ENCODE measurements around the gene RNU6-1.

The RNU6-1 gene

DNA sequence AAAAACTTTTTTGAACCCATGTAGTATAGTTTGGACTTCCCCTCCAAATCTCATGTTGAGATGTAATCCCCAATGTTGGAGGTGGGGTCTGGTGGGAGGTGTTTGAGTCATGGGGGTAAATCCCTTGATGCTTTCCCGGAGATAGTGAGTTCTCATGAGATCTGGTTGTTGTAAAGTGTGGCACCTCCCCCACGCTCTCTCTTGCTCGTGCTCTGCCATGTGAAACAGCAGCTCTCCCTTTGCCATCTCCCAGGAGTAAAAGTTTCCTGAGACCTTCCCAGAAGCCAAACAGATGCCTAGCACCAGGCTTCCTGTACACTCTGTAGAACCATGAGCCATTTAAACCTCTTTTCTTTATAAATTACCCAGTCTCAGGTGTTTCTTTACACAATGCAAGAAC is 16.0 kb upstream of the RNU6-1 start:
- no peak for DNase-seq

- DNase-seq, result no peak
These were observed 14.5 kb upstream of the RNU6-1 start for GRCh38 chr15:67854358-67854757.

- DNase-seq, result no peak
These were observed 13.6 kb upstream of the RNU6-1 start for GRCh38 chr15:67853454-67853853.

DNA sequence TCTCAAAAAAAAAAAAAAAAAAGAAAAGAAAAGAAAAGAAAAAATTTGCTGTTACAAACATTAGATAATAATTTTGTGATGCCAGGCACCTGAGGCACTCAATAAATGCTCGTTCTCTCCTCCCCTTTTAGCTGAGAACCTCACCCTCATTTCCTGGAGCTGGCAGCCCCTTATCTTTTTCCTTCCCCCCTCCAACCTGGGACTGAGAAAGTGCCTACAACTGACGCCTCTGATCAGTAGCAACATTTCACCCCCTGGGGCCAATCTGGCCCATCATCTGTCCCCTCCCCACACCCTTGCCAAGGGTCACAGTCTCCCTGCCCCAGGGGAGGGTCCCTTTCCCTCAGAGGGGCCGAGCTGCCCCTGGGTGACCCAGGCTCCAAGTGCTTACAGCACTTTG is 12.6 kb upstream of the RNU6-1 start:
- no peak for DNase-seq

DNA sequence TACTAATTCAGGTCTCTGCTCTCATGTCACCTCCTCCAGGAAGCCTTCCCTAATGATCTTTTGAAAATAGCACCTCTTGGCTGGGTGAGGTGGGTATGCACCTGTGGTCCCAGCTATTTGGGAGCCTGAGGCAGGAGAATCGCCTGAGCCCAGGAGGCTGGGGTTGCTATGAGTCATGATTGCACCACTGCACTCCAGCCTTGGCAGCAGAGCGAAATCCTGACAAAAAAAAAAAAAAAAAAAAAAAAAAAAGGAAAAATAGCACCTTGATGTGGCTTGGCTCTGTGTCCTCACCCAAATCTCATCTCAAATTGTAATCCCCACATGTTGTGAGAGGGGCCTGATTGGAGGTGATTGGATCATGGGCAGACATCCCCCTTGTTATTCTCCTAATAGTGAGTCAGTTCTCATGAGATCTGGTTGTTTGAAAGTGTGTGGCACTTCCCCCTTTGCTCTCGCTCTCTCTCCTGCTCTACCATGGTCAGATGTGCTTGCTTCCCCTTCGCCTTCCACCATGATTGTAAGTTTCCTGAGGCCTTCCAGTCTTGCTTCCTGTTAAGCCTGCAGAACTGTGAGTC is 11.2 kb upstream of the RNU6-1 start:
- peak in 1 of 2 donors; percentile 56 for DNase-seq

DNA sequence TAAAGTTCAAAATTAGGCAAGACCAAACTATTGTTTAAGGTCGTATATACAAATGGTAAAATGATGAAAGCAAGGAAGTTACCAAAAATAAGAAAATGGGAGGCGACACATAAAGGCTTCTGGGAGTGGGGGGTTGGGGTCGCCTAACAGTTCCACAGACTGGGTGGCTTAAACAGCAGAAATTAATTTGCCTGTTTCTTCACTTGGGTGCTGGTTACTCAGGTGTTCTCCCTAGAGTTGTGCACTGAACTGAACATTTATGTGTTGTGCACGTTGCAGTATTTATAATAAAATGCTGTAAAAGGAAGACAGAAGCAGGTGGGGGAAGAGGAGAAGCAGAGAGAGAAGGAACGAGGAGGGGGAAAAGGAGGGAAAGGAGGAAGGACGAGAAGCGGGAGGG is 10.5 kb upstream of the RNU6-1 start:
- DNase-seq, result no peak

- no peak for DNase-seq
These were observed 9.7 kb upstream of the RNU6-1 start for GRCh38 chr15:67849538-67849937.

DNA sequence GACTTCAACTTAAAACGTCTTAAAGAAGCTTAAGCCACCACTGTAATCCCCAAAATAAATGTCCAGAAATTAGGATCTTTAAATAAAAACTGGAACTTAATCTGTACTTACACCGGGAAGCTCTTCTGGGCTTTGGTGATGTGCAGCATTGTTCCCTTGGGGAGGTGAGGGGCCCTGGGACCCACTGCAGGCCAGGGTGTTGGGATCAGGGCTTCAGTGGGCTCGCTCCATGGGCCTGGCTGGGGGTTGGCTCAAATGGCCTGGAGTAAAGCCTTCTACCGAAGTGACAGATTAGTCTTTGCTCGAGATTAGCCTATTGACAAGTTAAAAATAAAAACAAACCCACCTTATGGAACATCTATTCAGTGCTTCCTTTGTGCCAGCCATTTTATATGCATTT is 6.1 kb upstream of the RNU6-1 start:
- no peak for DNase-seq

GRCh38 chr15:67843571-67844387 is 3.9 kb upstream of the RNU6-1 start:
- DNase-seq, result no peak

DNA sequence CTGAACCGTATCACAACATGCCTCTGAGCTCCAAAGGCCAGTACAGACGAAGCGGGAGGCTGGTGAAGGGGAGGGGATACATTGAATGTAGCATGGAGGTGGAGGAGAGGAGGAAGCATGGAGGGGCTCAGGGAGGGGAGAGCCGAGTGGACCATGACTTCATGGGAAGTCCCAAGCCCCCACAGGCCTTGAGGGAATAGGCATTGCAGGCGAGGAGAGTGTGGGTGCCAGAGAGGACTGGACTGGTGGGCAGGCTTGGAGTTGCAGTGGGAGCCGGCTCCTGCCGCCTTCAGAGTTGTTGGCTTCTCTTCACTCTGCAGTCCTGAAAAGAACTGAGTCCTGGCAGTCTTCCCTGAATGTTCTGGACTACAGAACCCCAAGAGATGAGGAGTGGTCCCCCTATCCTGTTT is 3.3 kb upstream of the RNU6-1 start:
- no peak for DNase-seq

GRCh38 chr15:67841513-67841762 is 1.6 kb upstream of the RNU6-1 start:
- no peak for DNase-seq

GRCh38 chr15:67840749-67841512 is 1.1 kb upstream of the RNU6-1 start:
- DNase-seq, result no peak

GRCh38 chr15:67839499-67839928 is 331 bp downstream of the RNU6-1 start:
- DNase-seq, result no peak

GRCh38 chr15:67838789-67839332 is 984 bp downstream of the RNU6-1 start:
- no peak for DNase-seq

GRCh38 chr15:67836955-67837354 is 2.9 kb downstream of the RNU6-1 start:
- DNase-seq, result no peak

GRCh38 chr15:67836477-67836876 is 3.4 kb downstream of the RNU6-1 start:
- peak; percentile 56 to 67 for DNase-seq

- no peak for DNase-seq
These were observed 3.8 kb downstream of the RNU6-1 start for GRCh38 chr15:67836134-67836455.

DNA sequence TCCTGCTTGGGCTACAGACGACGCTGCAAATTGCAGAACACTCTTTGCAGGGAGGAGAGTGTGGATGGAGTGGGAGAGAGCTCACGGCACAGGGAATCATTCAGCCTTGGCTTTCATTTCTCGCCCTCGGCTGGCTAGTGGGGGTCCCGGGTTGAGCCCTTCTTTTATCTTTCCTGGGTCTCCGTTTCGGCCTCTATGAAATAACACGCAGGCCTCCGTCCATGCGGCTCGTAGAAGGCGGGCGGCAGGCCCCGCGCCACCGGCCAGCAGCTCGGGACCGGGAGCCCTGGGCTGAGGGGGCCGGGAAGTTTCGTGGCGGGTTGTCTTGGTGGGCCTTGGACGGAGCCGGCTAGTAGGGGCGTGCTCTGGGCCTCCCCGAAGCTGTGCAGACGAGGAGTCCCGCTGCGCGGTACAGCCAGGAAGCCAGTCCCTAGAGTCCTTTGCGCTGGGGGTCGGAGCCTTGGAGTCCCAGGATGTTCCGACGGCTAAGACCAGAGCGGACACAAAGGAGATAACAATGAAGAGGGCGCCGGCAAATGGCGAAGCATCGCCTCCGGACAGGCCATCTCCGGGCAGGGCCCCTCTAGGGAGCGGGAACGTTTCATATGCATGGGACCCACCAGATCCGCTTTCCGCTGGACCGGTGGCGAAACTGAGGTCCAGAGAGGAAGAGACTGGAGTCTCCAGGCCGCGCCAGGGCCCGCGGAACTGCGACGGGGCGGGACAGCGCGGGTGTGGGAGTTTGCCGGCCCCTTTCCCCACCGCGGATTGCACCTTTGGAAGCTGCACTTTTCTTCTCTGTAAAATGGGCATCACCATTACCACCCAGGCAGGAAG is 4.3 kb downstream of the RNU6-1 start:
- DNase-seq, result no peak

GRCh38 chr15:67834581-67835296 is 5.1 kb downstream of the RNU6-1 start:
- no peak for DNase-seq

DNA sequence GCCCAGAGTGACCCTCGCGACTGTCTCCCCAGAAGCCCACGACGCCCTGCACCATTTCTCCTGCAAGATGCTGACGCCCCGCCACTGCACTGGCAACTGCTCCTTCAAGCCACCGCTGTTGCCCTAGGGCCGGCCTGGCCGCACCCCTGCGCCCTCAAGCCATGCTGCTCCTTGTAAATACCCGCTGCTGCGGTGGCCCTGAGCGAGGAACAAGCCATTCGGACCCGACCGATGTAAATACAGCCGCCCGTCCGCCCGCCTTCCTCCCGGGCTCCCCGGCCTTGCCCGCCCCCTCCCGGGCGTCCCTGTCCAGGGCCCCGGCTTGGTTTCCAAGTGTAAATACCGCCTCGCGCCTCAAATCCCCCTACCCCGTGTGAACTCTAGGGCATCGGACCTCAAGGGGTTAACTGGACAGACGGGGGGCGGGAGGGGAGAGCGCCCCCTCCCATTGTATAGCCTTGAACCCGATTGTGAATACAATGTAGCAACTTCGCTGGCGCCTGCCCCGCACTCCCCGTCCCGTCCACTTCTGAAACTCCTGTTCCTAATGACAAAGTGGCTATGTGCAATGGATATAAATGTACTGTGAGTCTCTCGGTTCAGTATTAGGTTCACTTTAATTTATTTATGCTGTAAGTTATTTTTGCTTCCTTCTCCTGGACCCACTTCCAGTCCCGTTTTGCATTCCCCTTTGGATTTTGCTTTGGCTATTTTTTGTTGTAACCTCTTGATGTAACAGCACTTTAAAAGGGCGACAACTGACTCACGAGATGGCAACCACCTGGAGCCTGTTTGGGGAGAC is 5.9 kb downstream of the RNU6-1 start:
- peak; percentile 36 to 37 for DNase-seq

- DNase-seq, result no peak
These were observed 6.7 kb downstream of the RNU6-1 start for GRCh38 chr15:67832897-67833709.

All from CD4-positive, alpha-beta T cell treated with Interleukin-4 for 1 hour (primary cell).